GM12873 (cell line): ENCODE results near the gene TERB1.

Source experiments
- CTCF ChIP-seq: IDR thresholded peaks from 2 replicates; pipeline ENCODE4 v1.5.1; 2012; ENCODE audit warnings: low read depth, mild to moderate bottlenecking, moderate library complexity, low read length, control low read depth; ENCODE audit not compliant: insufficient read depth; ENCODE audit errors: missing control alignments

The TERB1 gene

GRCh38 chr16:66841366-66841765, 40.0 kb upstream of the TERB1 start:
- TF ChIP-seq CTCF: no peak

- TF ChIP-seq CTCF: no peak
Observed at GRCh38 chr16:66840883-66841282, 39.5 kb upstream of the TERB1 start.

- TF ChIP-seq CTCF: no peak
Observed at GRCh38 chr16:66834746-66835145, 33.4 kb upstream of the TERB1 start.

GRCh38 chr16:66832661-66833305, 31.4 kb upstream of the TERB1 start:
- TF ChIP-seq CTCF: no peak

GRCh38 chr16:66832190-66832589, 30.8 kb upstream of the TERB1 start:
- no peak for TF ChIP-seq CTCF

- peak; percentile 99 for TF ChIP-seq CTCF
Observed at GRCh38 chr16:66830422-66831404, 29.3 kb upstream of the TERB1 start, which contains the start of gene NAE1. Gene NAE1 (minus strand): TSS chr16:66830976. CDS start chr16:66830899, 77 bp downstream.

GRCh38 chr16:66824006-66824405, 22.6 kb upstream of the TERB1 start:
- no peak for TF ChIP-seq CTCF
